K562 (cell line): ENCODE measurements around the gene GATAD2B. TPM values are rescaled to one million over a fixed set of nuclear protein-coding genes. Genes with fewer than 3 reads are reported as not detected.
A peak's percentile ranks its signal among the peaks of the same experiment; 100 is the strongest.

Experiments used
- ATF1 ChIP-seq, 2 experiments: fragments of 450-650 bp in 1 of 2; IDR thresholded peaks; 2 replicates each; pipeline ENCODE4 v1.6.1; 2016; ENCODE audit warnings: missing compliant biosample characterization in 1 of 2, missing genetic modification characterization in 1 of 2
- CBFA2T3 ChIP-seq: fragments of 450-650 bp; IDR thresholded peaks from 2 replicates; pipeline ENCODE4 v1.6.1; 2017
- HEY1 ChIP-seq: fragments of 250-450 bp; sonication (Bioruptor Pico); IDR thresholded peaks from 2 replicates; pipeline ENCODE4 v1.5.0; 2020; ENCODE audit warnings: mild to moderate bottlenecking, moderate library complexity, borderline replicate concordance
- IFI16 ChIP-seq: fragments of 250-450 bp; sonication (Bioruptor Pico); IDR thresholded peaks from 2 replicates; pipeline ENCODE4 v2.1.2; 2022; ENCODE audit warnings: mild to moderate bottlenecking, inconsistent platforms
- MAFK ChIP-seq: IDR thresholded peaks from 2 replicates; pipeline ENCODE4 v1.6.1; 2011; ENCODE audit warnings: low read length, improper control_type of control experiment
- PCBP1 ChIP-seq: fragments of 200-400 bp; formaldehyde crosslinking; IDR thresholded peaks from 2 replicates; pipeline ENCODE4 v1.6.1; 2018; ENCODE audit warnings: mild to moderate bottlenecking, low read depth, low read length; ENCODE audit not compliant: poor library complexity, severe bottlenecking
- RUNX1 ChIP-seq: sonication (generic); IDR thresholded peaks from 2 replicates; pipeline ENCODE4 v1.6.1; 2016; ENCODE audit warnings: antibody characterized with exemption, low read depth
- TAF15 ChIP-seq: fragments of 200-400 bp; formaldehyde crosslinking; IDR thresholded peaks from 2 replicates; pipeline ENCODE4 v1.6.1; 2017; ENCODE audit warnings: mild to moderate bottlenecking, low read depth, low read length, moderate library complexity
- TOE1 ChIP-seq, 2 experiments: fragments of 450-650 bp in 1 of 2; sonication (generic) in 1 of 2; formaldehyde crosslinking in 1 of 2; IDR thresholded peaks; 2 replicates each; pipeline versions ENCODE4 v1.7.1 to v1.8.0; 2016 to 2022; ENCODE audit warnings: borderline replicate concordance in 2 of 2, mild to moderate bottlenecking in 2 of 2, antibody characterized with exemption in 1 of 2, inconsistent platforms in 1 of 2, low read depth in 1 of 2, missing genetic modification reagents in 1 of 2, moderate library complexity in 1 of 2
- TRIM24 ChIP-seq, 2 experiments: fragments of 450-650 bp; IDR thresholded peaks; 2 replicates each; pipeline ENCODE4 v1.6.1; 2016
- ZFP36 ChIP-seq: fragments of 150-350 bp; IDR thresholded peaks from 2 replicates; pipeline ENCODE4 v1.6.1; 2018; ENCODE audit warnings: low read length, low read depth; ENCODE audit not compliant: partially characterized antibody
- polyA plus RNA-seq, 8 experiments: library from polyadenylated mRNA; depleted of rRNA in 4 of 8; stranded (reverse) in 5 of 8; unstranded in 3 of 8; fragments of >200 nt; fragmentation: Nextera tagmentation in 2 of 8; fragmentation: Illumina TruSeq in 1 of 8; extraction: Ambion mirVana in 2 of 8; extraction: Trizol in 1 of 8; gene quantifications; 2 replicates each; pipeline versions ENCODE4 v1.2.1 to v1.2.3, GENCODE V29; 2011 to 2014; ENCODE audit warnings: inconsistent platforms in 1 of 8, missing spikeins in 1 of 8
- total RNA-seq, 7 experiments: library from RNA; depleted of rRNA in 6 of 7; stranded (reverse); fragments of >200 nt in 6 of 7; fragmentation: Illumina TruSeq in 2 of 7; extraction: Trizol in 2 of 7; gene quantifications; 2 replicates each; pipeline versions ENCODE4 v1.2.1 to v1.2.3, GENCODE V29; 2011 to 2021; ENCODE audit warnings: low replicate concordance in 1 of 7
- TF ChIP-seq, protein P1 (sequence below), 2 experiments: fragments of 450-650 bp; IDR thresholded peaks; 2 replicates each; pipeline ENCODE4 v1.6.1; 2018; ENCODE audit warnings: mild to moderate bottlenecking in 2 of 2, low read depth in 1 of 2; ENCODE audit not compliant: partially characterized antibody in 2 of 2
- TF ChIP-seq, protein P2 (sequence below): sonication (generic); formaldehyde crosslinking; IDR thresholded peaks from 2 replicates; pipeline ENCODE4 v1.8.0; 2022; ENCODE audit warnings: missing genetic modification reagents, mild to moderate bottlenecking, borderline replicate concordance
- TF ChIP-seq, protein P3 (sequence below): sonication (generic); formaldehyde crosslinking; IDR thresholded peaks from 2 replicates; pipeline ENCODE4 v1.8.1; 2023; ENCODE audit warnings: mild to moderate bottlenecking, missing genetic modification reagents
- TF ChIP-seq, protein P4 (sequence below): fragments of 450-650 bp; IDR thresholded peaks from 2 replicates; pipeline ENCODE4 v1.6.1; 2016; ENCODE audit warnings: borderline replicate concordance

Gene GATAD2B
- total and polyA plus RNA-seq, 9 of the 15 experiments (the other 6 are each of a cell fraction or from before 2014, with no cell fraction given): 1.5 to 40.2 (median 4.9) TPM

DNA sequence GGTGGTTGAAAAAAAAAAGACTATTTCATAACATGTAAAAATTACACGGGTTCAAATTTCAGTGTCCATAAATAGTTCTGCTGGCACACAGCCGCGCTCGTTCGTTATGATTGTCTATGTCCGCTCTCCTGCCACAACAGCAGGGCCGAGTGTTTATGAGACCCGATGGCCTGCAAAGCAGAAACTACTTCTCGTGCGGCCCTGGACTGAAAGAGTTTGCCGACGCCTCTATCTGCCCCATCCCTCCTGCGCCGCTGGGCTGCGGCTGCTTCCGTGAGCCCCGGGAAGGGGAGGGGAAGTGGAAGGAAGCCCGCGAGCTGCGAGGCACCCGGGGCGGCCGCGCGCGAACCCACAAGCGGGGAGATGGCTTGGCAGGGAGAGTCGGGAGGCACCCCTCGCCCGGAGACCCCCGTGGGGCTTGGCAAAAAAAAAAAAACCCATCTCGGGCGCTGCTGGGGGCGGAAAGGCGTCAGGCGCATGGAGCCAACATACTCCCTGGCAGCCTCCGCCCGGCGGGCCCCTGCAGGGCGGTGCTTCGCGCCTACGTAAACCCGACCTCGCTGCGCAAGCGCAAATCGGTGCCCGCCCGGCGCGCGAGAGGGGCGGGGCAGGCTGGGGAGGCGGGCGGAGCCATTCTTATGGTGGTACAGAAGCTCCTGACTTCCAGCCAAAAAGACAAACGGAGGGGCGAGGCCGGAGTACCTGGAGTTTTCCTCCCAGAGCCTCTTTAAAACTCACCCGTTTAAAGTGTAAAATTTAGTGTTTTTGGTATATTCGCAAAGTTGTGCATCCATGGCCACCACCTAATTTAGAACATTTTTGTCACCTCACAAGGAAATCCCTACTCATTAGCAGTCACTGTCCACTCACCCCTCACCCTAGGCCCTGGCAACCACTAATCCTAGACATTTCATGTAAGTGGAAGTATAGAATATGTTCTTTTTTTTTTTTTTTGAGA lies 139.3 kb downstream of the GATAD2B start (continued):
- TF ChIP-seq, protein P1, sequence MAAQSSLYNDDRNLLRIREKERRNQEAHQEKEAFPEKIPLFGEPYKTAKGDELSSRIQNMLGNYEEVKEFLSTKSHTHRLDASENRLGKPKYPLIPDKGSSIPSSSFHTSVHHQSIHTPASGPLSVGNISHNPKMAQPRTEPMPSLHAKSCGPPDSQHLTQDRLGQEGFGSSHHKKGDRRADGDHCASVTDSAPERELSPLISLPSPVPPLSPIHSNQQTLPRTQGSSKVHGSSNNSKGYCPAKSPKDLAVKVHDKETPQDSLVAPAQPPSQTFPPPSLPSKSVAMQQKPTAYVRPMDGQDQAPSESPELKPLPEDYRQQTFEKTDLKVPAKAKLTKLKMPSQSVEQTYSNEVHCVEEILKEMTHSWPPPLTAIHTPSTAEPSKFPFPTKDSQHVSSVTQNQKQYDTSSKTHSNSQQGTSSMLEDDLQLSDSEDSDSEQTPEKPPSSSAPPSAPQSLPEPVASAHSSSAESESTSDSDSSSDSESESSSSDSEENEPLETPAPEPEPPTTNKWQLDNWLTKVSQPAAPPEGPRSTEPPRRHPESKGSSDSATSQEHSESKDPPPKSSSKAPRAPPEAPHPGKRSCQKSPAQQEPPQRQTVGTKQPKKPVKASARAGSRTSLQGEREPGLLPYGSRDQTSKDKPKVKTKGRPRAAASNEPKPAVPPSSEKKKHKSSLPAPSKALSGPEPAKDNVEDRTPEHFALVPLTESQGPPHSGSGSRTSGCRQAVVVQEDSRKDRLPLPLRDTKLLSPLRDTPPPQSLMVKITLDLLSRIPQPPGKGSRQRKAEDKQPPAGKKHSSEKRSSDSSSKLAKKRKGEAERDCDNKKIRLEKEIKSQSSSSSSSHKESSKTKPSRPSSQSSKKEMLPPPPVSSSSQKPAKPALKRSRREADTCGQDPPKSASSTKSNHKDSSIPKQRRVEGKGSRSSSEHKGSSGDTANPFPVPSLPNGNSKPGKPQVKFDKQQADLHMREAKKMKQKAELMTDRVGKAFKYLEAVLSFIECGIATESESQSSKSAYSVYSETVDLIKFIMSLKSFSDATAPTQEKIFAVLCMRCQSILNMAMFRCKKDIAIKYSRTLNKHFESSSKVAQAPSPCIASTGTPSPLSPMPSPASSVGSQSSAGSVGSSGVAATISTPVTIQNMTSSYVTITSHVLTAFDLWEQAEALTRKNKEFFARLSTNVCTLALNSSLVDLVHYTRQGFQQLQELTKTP (IDR thresholded peaks at IDR 0.05; ENCODE audit: low read depth in 1 of 2, partially characterized antibody in 2 of 2): no peak
- TF ChIP-seq RUNX1 (no peak; the same call in 1 of the 2 replicates), TRIM24 (IDR thresholded peaks at IDR 0.05) (0 out of 4 replicates have a peak, but pooled peaks of 1 of the 2 experiments have one; percentile 29), IFI16 (CRISPR knock-in tag) (no peak), ZFP36 (no peak), HEY1 (CRISPR knock-in tag) (no peak), ATF1 (CRISPR knock-in tag; IDR thresholded peaks at IDR 0.05) (no peak), ATF1 (tag; IDR thresholded peaks at IDR 0.05) (peak; percentile 88), TAF15 (no peak), TOE1 (IDR thresholded peaks at IDR 0.05; ENCODE audit: borderline replicate concordance) (peak; percentile 54; the same call in 1 of the 2 replicates), TOE1 (CRISPR knock-in tag; IDR thresholded peaks at IDR 0.05; ENCODE audit: borderline replicate concordance, low read depth) (no peak), CBFA2T3 (no peak), MAFK (no peak), PCBP1 (peak; percentile 51)
- TF ChIP-seq, protein P2, sequence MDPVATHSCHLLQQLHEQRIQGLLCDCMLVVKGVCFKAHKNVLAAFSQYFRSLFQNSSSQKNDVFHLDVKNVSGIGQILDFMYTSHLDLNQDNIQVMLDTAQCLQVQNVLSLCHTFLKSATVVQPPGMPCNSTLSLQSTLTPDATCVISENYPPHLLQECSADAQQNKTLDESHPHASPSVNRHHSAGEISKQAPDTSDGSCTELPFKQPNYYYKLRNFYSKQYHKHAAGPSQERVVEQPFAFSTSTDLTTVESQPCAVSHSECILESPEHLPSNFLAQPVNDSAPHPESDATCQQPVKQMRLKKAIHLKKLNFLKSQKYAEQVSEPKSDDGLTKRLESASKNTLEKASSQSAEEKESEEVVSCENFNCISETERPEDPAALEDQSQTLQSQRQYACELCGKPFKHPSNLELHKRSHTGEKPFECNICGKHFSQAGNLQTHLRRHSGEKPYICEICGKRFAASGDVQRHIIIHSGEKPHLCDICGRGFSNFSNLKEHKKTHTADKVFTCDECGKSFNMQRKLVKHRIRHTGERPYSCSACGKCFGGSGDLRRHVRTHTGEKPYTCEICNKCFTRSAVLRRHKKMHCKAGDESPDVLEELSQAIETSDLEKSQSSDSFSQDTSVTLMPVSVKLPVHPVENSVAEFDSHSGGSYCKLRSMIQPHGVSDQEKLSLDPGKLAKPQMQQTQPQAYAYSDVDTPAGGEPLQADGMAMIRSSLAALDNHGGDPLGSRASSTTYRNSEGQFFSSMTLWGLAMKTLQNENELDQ (CRISPR knock-in tag): no peak
- TF ChIP-seq, protein P3, sequence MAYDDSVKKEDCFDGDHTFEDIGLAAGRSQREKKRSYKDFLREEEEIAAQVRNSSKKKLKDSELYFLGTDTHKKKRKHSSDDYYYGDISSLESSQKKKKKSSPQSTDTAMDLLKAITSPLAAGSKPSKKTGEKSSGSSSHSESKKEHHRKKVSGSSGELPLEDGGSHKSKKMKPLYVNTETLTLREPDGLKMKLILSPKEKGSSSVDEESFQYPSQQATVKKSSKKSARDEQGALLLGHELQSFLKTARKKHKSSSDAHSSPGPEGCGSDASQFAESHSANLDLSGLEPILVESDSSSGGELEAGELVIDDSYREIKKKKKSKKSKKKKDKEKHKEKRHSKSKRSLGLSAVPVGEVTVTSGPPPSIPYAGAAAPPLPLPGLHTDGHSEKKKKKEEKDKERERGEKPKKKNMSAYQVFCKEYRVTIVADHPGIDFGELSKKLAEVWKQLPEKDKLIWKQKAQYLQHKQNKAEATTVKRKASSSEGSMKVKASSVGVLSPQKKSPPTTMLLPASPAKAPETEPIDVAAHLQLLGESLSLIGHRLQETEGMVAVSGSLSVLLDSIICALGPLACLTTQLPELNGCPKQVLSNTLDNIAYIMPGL: no peak
- TF ChIP-seq, protein P4, sequence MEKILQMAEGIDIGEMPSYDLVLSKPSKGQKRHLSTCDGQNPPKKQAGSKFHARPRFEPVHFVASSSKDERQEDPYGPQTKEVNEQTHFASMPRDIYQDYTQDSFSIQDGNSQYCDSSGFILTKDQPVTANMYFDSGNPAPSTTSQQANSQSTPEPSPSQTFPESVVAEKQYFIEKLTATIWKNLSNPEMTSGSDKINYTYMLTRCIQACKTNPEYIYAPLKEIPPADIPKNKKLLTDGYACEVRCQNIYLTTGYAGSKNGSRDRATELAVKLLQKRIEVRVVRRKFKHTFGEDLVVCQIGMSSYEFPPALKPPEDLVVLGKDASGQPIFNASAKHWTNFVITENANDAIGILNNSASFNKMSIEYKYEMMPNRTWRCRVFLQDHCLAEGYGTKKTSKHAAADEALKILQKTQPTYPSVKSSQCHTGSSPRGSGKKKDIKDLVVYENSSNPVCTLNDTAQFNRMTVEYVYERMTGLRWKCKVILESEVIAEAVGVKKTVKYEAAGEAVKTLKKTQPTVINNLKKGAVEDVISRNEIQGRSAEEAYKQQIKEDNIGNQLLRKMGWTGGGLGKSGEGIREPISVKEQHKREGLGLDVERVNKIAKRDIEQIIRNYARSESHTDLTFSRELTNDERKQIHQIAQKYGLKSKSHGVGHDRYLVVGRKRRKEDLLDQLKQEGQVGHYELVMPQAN: peak; percentile 84; the same call in 1 of the 2 replicates
